ENCODE results near the gene PDE2A. TPM values are rescaled to one million over a fixed set of nuclear protein-coding genes. Genes with fewer than 3 reads are reported as not detected.

PDE2A gene
- total and polyA plus RNA-seq, 2 donors (not counting 1 experiment from before 2014, with no cell fraction given), result 0.88 to 2.9 TPM

DNA sequence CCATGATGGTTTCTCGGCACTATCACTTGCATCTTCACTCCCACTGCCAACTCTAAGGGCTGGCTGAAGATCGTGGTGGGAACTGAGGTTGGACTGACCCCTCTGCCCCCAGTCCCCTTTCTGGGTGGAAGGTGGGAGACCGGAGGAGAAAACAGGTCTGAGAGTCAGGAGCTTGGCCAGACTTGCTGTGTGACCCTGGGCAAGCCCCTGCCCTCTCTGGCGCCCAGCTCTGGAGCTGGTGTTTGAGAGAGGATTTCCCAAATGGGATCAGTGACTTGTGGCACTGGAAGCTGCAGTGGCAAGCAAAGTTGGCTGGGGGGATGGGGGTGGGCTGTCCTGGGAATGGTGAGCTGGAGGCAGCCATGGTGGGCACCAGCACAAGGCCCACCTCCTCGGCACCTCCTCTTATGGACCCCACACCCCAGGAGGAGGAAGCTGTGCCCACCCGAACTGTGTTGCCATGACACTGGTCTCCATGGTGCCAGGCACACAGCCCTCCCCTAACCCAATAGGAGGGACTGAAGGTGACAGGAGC is 6.5 kb upstream of the PDE2A start:
- Histone ChIP-seq H3K79me2 (ENCODE audit: control insufficient read depth, insufficient read depth, low read length) (no peaks in the 10 kb centered on the region), H3K4me3 (ENCODE audit: control extremely low read depth in 1 of 5, extremely low read depth in 1 of 5, insufficient read depth in 1 of 5, low read depth in 2 of 5, low read length in 4 of 5) (no peak overlapping the region), H3K9ac (ENCODE audit: low read length) (no peak overlapping the region), H4K20me1 (ENCODE audit: control insufficient read depth, insufficient read depth, low read length, poor library complexity, severe bottlenecking) (peaks cover 39% of the 10 kb centered on the region), H3K4me2 (replicated peaks; ENCODE audit: low read depth, low read length, poor library complexity, severe bottlenecking) (no peak overlapping the region), H3K27me3 (replicated peaks in 1 of 4; ENCODE audit: control extremely low read depth in 1 of 4, control insufficient read depth in 3 of 4, insufficient read depth in 4 of 4, low read length in 3 of 4) (peaks cover 0 to 11% (median 5%) of the 10 kb centered on the region in 4 experiments), H3K36me3 (replicated peaks in 1 of 2; ENCODE audit: control extremely low read depth in 1 of 2, control insufficient read depth in 1 of 2, extremely low read depth in 1 of 2, insufficient read depth in 2 of 2, low read length in 1 of 2) (peaks cover 0 to 21% of the 10 kb centered on the region in 2 experiments), H3K9me3 (ENCODE audit: control extremely low read depth in 1 of 3, control insufficient read depth in 2 of 3, insufficient read depth in 1 of 3, low read length in 2 of 3) (peaks cover 0 to 4% (median 0%) of the 10 kb centered on the region in 3 donors), H2AFZ (ENCODE audit: insufficient read depth, low read depth, low read length, poor library complexity, severe bottlenecking) (no peak overlapping the region), H3K4me1 (ENCODE audit: control insufficient read depth in 2 of 2, insufficient read depth in 2 of 2, low read length in 2 of 2) (peaks cover 12 to 13% of the 10 kb centered on the region in 2 donors), H3K27ac (ENCODE audit: low read length in 2 of 2) (no peak overlapping the region)
- ATAC-seq (ENCODE audit: low read depth) (no peak), DNase-seq (no peak)
- Mint-ChIP-seq H3K27me3 (peaks cover 5% of the 10 kb centered on the region), H3K9me3 (ENCODE audit: insufficient read depth) (no peaks in the 10 kb centered on the region), H3K4me3 (no peak overlapping the region), H3K4me1 (peaks cover 11% of the 10 kb centered on the region), H3K27ac (peak overlapping the region; percentile 68)
- WGBS (ENCODE audit: insufficient coverage), result 82% methylated on average over 4 of the region's 6 CpGs
- intact Hi-C loops (cut with micrococcal nuclease), result loop anchor here (5.0 kb wide), 2 partner anchors 42 to 198 kb away; no protein-coding TSS in a partner anchor
- POLR2A ChIA-PET, result no interaction called here
- CTCF ChIA-PET, result interaction anchor here (0.6 to 5.1 kb wide), 11 partner anchors 8 to 243 kb away, joined by 3 to 25 read pairs (median 3); partner anchors contain the start of gene ATG16L2
- TF ChIP-seq EZH2 (IDR thresholded peaks at IDR 0.05; ENCODE audit: borderline replicate concordance, insufficient read depth, low read depth, low read length, poor library complexity, severe bottlenecking), result no peak
- TF ChIP-seq, protein P1, sequence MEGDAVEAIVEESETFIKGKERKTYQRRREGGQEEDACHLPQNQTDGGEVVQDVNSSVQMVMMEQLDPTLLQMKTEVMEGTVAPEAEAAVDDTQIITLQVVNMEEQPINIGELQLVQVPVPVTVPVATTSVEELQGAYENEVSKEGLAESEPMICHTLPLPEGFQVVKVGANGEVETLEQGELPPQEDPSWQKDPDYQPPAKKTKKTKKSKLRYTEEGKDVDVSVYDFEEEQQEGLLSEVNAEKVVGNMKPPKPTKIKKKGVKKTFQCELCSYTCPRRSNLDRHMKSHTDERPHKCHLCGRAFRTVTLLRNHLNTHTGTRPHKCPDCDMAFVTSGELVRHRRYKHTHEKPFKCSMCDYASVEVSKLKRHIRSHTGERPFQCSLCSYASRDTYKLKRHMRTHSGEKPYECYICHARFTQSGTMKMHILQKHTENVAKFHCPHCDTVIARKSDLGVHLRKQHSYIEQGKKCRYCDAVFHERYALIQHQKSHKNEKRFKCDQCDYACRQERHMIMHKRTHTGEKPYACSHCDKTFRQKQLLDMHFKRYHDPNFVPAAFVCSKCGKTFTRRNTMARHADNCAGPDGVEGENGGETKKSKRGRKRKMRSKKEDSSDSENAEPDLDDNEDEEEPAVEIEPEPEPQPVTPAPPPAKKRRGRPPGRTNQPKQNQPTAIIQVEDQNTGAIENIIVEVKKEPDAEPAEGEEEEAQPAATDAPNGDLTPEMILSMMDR (IDR thresholded peaks at IDR 0.05), result no peak

- H3K27ac Mint-ChIP-seq, result no peak overlapping the region
- H3K9me3 Mint-ChIP-seq (ENCODE audit: insufficient read depth), result no peaks in the 10 kb centered on the region
- Histone ChIP-seq H3K9ac (ENCODE audit: low read length) (no peak overlapping the region), H2AFZ (ENCODE audit: insufficient read depth, low read depth, low read length, poor library complexity, severe bottlenecking) (no peak overlapping the region), H3K4me1 (ENCODE audit: control insufficient read depth in 2 of 2, insufficient read depth in 2 of 2, low read length in 2 of 2) (peaks cover 12 to 17% of the 10 kb centered on the region in 2 donors), H3K36me3 (replicated peaks in 1 of 2; ENCODE audit: control extremely low read depth in 1 of 2, control insufficient read depth in 1 of 2, extremely low read depth in 1 of 2, insufficient read depth in 2 of 2, low read length in 1 of 2) (peaks cover 0 to 14% of the 10 kb centered on the region in 2 experiments), H4K20me1 (ENCODE audit: control insufficient read depth, insufficient read depth, low read length, poor library complexity, severe bottlenecking) (peaks cover 33% of the 10 kb centered on the region), H3K4me2 (replicated peaks; ENCODE audit: low read depth, low read length, poor library complexity, severe bottlenecking) (no peak overlapping the region), H3K27me3 (replicated peaks in 1 of 4; ENCODE audit: control extremely low read depth in 1 of 4, control insufficient read depth in 3 of 4, insufficient read depth in 4 of 4, low read length in 3 of 4) (peaks cover 0 to 19% (median 11%) of the 10 kb centered on the region in 4 experiments), H3K27ac (ENCODE audit: low read length in 2 of 2) (no peak overlapping the region), H3K4me3 (ENCODE audit: control extremely low read depth in 1 of 5, extremely low read depth in 1 of 5, insufficient read depth in 1 of 5, low read depth in 2 of 5, low read length in 4 of 5) (no peak overlapping the region), H3K9me3 (ENCODE audit: control extremely low read depth in 1 of 3, control insufficient read depth in 2 of 3, insufficient read depth in 1 of 3, low read length in 2 of 3) (peaks cover 0 to 7% (median 0%) of the 10 kb centered on the region in 3 donors), H3K79me2 (ENCODE audit: control insufficient read depth, insufficient read depth, low read length) (no peaks in the 10 kb centered on the region)
- ATAC-seq (ENCODE audit: low read depth), result no peak
- WGBS (ENCODE audit: insufficient coverage), result 75% methylated on average over 2 of the region's 5 CpGs
- H3K27me3 Mint-ChIP-seq, result peaks cover 11% of the 10 kb centered on the region
- no peak overlapping the region for H3K4me3 Mint-ChIP-seq
- ChIA-PET POLR2A (no interaction called here), CTCF (interaction anchor here (0.7 to 5.1 kb wide), 5 partner anchors 8 to 209 kb away, joined by 3 to 25 read pairs (median 4); no protein-coding TSS in a partner anchor)
- TF ChIP-seq EZH2 (IDR thresholded peaks at IDR 0.05; ENCODE audit: borderline replicate concordance, insufficient read depth, low read depth, low read length, poor library complexity, severe bottlenecking), result no peak
- TF ChIP-seq, protein P1 (IDR thresholded peaks at IDR 0.05), result no peak
- peaks cover 11% of the 10 kb centered on the region for H3K4me1 Mint-ChIP-seq
- intact Hi-C loops (cut with micrococcal nuclease), result loop anchor here (5.0 kb wide), 2 partner anchors 42 to 198 kb away; no protein-coding TSS in a partner anchor
- no peak for DNase-seq
Measured at GRCh38 chr11:72679869-72680268, 5.6 kb upstream of the PDE2A start.

Data from B cell (primary cell).